Measurements from ENCODE around the gene SACM1L.
"Not testable (repeated sequence)": the region's sequence is repeated elsewhere in the genome, so short reads cannot be mapped to it uniquely, and the experiment has no call there.

The SACM1L gene

DNA sequence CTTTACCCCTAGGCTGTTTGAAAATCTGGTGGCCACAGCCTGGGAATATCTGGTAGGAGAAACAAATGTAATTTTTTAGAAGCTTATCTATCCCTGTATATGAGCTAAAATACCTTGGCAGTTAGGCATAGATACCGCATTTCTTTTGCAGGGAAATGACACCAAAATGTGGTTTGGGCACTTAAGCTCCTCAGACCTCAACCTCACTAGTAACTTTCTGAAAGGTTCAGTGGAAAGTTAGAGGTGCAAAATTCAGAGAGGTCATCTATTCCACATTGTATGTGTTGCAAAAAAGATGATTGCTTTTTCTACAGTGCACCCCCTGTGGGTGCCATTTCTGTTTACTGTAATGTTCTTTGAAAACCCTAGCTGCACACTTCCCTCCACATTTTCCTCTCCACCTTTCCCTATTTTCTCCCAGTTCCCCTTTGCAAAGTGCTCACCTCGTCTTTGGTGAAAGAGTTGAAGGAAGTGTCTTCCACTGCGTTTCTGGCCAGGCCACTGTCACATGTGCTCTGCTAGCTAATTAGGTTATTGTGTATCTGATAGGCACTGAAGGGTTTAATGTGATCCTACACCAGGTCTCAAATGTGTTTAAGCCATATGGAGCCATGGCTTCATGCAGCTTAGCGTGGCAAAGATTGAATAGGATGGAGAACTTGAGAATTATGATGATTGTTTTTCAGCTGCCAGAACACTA is 1.3 kb downstream of the SACM1L start:
- no peak for DNase-seq (ENCODE audit: extremely low read depth in 1 of 2, low read depth in 1 of 2)

DNA sequence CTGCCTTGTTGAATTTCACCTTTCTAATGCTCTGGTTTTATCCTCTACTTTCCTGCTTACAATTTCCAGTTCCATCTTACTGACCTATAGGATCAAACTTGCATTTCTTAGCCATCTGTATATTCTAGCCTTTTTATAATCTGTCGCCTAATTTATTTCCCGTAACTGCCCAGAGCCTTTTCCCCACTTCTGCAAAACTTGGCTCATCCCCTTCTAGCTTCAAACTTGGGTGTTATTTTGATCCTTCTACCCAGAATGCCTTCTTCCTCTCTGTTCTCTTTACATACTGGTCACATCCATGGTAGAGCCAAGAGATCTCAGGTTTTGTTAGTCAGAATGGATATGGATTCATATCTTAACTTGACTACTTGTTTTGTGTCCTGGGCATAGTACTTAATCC is 2.6 kb downstream of the SACM1L start:
- DNase-seq (ENCODE audit: extremely low read depth in 1 of 2, low read depth in 1 of 2) = no peak

DNA sequence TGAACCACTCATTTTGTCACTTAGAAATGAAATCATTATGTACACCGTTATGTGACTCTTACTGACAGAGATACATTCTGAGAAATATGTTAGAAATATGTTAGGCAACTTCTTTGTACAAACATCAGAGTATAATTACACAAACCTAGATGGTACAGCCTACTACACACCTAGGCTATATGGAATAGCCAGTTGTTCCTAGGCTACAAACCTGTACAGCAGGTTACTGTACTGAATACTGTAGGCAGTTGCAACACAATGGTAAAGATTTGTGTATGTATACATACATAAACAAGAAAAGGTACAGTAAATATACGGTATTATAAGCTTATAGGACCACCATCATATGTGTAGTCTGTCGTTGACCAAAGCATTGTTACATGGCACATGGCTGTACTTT is 3.7 kb downstream of the SACM1L start:
- no peak for DNase-seq (ENCODE audit: extremely low read depth in 1 of 2, low read depth in 1 of 2)

DNA sequence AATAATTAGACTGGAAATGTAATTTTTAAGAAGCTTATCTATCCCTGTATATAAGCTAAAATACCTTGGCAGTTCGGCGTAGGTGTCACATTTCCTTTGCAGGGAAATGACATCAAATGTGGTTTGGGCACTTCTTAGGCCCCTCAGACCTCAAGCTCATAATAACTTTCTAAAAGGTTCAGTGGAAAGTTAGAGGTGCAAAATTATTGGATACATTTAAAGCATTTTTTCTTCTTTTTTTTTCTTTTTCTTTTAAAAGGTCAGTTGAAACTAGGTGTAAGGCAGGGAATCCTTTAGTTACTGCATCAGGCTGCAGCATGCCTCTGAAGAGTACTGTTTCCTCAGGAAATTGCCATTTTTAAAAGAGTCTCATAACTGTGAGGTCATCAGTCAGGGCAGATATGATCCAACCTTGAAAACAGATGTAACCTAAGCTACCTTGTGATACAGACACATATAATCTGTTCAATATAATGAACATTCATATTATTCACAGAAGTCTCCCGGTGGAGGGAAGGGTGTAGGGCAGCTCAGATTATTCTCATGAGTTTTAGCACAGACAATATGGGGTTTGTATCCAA is 4.8 kb downstream of the SACM1L start:
- DNase-seq (ENCODE audit: extremely low read depth in 1 of 2, low read depth in 1 of 2) = no peak

DNA sequence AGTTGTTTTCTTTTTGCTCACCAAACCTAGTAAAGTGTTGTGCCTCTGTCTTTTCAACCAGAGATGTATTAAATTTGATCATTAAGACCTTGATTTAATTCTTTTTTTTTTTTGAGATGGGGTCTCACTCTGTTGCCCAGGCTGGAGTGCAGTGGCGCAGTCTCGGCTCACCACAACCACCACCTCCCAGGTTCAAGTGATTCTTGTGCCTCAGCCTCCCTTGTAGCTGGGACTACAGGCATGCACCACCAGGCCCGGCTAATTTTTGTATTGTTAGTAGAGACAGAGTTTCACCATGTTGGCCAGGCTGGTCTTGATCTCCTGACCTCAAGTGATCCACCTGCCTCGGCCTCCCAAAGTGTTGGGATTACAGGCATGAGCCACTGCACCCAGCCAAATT is 6.0 kb downstream of the SACM1L start:
- not testable (repeated sequence) for DNase-seq (ENCODE audit: extremely low read depth in 1 of 2, low read depth in 1 of 2)

DNA sequence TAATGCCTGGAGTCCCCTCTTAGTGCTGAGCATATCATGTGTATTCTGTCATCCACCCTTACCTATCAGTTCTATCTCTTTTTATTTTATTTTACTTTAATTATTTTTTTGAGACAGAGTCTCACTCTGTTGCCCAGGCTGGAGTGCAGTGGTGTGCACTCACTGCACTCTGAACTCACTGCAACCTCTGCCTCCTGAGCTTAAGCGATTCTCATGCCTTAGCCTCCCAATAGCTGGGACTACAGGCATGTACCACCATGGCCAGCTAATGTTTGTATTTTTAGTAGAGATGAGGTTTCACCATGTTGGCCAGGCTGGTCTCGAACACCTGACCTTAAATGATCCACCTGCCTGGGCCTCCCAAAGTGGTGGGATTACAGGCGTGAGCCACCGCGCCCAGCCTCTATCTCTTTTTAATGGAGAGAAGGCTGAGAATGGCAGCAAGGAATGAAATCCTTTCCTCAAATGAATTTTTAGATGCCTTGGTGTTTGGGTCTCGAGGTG is 11.4 kb downstream of the SACM1L start:
- DNase-seq (ENCODE audit: extremely low read depth in 1 of 2, low read depth in 1 of 2) = no peak

DNA sequence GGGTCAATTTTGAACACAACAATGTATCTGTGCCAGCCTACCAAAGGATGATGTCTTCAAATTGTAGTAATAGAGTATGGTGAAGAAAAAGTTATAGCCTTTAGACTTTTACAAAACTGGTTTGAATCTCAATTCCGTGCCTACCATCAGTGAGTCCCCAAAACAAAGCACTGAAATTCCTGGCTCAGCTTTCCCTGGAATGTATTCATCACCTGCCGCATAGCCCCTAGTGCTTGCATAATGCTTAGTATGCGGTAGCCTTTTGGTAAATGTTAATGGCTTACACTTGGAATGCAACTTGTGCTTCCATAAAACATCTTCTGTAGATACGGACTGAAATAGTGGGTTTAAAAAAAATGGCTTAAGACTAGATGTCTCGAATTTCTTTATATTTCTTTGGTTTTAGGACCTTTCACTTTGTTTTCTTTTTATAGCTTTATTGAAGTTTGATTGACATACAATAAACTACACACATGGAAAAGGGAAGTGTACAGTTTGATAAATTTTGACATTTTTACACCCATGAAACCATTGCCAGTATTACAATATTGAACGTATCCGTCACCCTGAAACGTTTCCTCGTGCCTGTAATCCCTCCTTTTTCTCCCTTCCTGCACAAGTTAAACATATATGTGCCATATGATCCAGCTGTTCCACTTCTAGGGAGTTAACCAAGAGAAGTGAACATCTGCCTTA is 12.1 kb downstream of the SACM1L start:
- DNase-seq (ENCODE audit: extremely low read depth in 1 of 2, low read depth in 1 of 2) = no peak

DNA sequence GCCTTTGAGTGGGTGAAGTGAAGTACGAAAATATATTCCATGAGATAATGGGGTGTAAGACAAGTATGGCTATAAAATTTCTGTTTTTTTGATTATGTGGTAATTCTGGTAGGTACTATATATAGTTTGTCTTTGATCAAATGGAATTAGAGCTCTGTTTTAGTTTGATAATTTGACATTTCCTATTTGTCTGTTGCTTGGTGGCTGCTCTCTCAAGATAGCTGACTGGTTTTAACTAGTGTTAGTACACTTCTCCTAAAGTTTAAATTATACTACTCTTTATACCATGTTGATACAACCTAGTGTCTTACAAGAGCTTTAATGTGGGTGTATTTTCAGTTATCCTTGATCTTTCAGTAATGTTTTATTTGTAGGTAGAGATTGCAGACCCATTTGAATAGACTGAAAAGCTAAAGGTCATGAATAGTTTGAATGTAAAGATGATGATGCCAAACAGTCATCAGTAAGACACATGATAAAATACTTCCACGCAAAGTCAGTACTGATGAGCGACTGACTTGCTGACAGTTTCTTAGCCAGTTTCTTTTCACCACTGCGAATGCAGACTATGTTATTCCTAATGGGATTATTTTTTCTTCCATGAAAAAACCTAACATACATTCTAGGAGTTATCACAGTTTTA is 15.2 kb downstream of the SACM1L start:
- DNase-seq (ENCODE audit: extremely low read depth in 1 of 2, low read depth in 1 of 2) = no peak

DNA sequence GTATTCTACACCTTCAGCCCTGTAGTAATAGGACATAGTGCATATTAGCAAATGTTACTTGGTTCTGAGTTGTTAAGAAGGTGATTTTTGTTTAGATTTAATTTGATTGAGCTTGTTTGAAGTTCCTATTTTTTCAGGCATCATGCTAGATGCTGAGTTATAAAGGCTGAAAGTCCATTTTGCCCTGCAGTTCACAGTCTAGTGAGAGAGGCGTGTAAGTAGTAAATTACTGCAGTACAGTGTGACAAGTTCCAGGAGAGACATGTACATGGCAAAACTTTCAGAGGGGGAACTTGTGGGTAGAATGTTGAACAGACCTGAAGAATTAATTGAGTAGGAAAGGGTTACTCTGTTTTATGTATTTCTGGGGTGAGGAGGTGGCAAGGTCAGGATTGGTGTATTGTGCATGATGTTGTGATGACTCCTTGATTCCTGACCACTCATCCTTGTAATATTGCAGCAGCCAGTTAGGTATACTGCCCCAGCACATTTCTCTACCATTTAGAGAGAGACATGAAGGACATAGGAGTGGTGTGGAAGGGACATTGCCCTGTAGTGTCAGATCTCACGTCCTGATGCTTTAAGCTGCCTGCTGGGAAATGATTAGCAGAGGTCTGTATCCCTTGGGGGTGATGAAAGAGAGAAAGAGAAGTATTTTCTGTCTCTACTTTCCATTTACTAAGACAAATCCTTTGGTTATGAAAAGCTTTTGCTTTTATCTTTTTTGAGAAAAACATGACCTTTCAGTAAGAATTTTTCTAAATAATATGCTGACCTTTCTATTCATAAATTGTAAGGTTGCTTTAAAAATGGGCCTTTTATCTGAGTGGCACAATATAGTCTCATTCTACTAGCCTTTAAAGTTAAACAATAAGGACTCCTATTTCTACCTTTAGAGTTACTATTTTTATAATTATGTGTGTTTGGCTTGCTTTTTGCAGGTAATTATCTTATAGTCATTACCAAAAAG is 16.9 kb downstream of the SACM1L start:
- DNase-seq (ENCODE audit: extremely low read depth in 1 of 2, low read depth in 1 of 2) = no peak

DNA sequence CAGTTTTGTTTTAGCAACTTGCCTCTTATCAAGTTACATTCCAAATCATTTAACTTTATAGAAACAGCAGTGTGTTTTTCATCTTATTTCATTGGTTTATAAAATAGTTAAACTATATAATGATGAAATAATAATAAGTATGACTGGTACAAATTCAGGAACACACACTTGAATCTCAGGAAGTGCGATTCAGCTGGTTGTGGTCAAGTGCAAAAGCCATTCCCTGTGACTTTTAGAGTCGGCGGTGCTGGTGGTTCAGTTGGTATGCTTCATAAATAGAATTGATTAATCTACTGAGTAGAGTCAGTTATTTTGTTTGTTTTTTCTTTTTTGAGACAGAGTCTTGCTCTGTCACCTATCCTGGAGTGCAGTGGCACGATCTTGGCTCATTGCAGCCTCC is 22.7 kb downstream of the SACM1L start:
- no peak for DNase-seq (ENCODE audit: extremely low read depth in 1 of 2, low read depth in 1 of 2)

DNA sequence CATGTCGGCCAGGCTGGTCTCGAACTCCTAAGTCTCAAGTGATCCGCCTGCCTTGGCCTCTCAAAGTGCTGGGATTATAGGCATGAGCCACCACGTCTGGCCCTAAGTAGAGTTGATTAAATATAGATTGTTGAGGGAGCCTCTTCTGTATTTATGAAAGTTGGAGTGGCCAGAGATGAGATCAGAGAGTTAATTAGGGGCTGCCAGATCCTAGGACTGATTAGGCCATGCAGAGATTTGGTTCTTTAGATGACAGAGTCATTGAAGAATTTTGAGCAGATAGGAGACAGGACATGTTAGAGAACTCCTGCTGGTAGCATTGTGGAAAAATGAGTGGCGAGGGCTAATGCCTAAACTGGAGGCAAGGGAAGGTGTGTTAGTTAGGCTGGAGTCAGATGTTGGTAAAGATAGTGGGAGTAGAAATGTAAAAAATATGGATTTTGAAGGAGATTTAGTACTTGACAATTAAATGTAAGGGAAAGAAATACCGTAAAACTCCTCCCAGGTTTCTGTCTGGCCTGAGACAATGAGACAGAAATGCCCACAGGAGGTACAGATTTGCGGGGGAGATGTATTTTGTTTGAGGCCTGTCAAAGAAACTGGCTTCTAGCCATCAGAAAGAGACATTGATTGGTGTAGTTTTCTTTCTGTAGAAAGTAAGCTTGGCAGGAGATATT is 23.4 kb downstream of the SACM1L start:
- DNase-seq (ENCODE audit: extremely low read depth in 1 of 2, low read depth in 1 of 2) = no peak

DNA sequence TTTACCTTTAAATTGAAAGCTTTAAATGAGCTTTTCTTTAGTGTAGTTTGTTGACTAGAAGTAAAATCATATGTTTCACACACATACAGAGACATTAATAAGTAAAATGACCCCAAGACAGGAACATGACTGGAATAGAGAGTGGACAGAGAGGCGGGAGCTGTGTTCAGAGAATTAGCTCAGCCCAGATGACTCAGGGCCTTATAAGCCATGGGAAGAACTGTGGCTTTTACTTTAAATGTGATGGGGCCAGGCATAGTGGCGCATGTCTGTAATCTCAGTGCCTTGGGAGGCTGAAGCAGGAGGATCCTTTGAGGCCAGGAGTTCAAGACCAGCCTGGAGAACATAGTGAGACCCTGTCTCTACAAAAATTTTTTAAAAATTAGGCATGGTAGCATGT is 26.7 kb downstream of the SACM1L start:
- no peak for DNase-seq (ENCODE audit: extremely low read depth in 1 of 2, low read depth in 1 of 2)

DNA sequence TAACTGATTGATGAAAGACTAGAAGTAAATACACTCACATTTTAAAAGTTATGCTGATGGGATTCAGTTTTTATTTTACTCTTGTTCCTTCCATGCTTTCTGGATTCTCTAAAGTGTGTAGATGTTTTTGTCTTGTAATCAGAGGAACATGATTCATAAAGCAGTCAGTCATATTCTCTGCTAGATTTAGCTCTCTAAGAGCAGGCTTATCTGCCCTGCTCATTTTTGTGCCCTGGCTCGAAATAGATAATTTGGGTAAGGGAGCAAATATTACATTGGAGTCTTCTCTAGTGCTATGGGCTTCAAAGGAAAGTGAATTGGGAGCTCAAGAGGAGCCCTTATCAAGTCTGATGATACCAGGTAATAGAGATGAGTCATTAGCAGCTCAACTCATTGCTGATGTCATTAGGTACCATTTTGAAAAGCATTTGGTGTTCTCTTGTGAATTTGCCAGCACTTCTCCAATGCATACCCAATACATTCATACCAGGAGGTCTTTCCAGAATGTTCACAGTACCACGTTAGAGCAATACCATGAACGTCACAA is 27.7 kb downstream of the SACM1L start:
- no peak for DNase-seq (ENCODE audit: extremely low read depth in 1 of 2, low read depth in 1 of 2)

DNA sequence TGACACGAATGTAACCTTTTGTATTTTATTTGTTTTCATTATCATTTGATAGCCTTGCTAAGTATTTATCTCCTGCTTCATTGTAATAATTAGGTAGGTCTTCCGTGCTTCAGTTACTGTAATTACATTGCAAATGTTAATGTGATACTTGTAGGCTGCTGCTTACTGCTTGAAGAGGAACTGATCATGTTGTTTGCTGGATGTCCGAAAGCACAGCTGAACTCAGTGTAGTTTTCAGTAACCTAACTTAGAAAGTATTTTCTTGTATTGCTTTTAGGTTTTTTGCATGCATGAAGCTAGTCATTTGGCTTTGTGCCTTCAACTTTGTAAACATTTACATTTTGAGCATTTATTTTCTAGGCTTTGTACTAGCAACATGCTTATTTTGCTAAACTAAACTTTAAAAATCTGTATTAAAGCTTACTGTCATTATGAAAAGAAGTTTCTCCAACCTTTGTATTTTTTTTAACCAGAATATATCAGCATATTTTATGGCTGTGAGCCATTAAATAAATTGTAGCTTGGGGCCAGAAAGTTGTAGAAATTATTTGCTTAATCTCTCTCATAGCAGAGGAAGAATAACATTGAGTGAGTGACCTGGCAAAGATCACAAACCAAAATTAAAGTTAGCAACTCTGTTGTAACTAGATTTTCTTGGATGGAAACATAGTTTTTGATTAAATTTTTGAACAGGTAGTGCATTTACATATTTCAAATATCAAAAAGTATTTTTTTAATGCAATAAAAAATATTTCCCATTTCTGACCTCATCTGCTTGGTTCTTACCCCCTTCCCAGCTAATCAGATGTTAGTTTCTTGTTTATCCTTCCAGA is 30.7 kb downstream of the SACM1L start:
- DNase-seq (ENCODE audit: extremely low read depth in 1 of 2, low read depth in 1 of 2) = no peak

DNA sequence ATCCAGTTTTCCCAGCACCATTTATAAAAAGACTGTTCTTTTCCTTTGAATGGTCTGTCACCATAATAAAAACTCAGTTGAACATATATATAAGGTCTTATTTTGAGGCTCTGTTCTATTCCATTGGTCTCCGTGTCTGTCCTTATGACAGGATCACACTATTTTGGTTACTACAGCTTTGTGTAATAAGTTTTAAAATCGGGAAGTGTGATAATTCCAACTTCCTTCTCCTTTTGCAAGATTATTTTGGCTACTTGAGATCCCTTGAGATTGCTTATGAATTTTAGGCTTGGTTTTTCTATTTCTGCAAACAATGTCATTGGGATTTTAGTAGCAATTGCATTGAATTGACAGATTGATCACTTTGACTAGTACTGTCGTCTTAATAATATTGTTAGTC is 35.7 kb downstream of the SACM1L start:
- DNase-seq (ENCODE audit: extremely low read depth in 1 of 2, low read depth in 1 of 2) = no peak

DNA sequence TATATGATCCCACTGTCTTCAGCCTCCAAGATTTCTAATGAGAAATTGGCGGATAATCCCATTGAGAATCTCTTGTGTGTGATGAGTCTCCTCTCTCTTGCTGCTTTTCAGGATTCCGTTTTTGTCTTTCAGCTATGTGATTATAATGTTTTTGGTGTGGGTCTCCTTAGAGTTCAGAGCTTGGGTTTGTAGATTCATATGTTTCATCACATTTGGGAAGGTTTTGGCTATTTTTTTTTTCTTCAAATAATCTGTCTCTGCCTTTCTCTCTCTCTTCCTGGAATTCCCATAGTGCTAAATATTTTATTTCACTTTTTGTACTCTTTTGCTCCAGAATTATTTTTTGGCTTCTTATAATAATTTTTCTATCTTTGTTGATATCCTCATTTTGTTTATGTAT is 40.4 kb downstream of the SACM1L start:
- DNase-seq (ENCODE audit: extremely low read depth in 1 of 2, low read depth in 1 of 2) = no peak

DNA sequence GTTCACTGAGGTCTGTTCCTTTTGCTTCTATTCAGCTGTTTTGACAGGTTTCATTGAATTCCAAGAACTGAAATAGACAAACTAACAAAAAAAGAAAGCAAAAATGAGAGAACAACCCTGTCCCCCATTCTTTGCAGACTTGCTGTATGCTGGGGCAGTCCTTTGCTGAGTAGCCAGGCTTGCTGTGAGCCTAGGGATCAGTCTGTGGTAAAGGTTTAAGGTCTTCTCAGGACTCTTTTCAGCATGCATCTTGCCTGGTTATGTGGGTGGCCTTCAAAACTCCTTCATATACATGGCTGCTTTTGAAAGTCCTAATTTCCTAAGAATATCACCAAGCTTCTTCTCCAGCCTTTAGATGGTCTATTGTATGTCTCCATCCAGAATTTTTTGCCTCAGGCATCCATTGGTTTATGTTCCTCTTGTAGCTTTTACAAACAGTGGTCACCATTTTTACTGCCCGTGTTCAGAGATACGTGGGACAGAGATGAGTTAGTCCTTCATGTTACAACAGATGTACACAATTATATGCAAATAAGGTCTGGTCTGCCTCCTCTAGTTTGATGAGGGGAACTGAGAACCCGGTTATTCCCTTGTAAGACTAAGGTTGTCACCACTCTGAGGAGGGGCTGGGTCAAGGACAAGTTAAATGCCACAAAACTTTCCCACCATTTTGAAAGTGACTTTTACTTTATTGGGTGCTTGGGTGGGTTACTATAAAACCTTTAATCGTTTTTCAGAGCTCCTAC is 41.4 kb downstream of the SACM1L start:
- DNase-seq (ENCODE audit: extremely low read depth in 1 of 2, low read depth in 1 of 2) = no peak

DNA sequence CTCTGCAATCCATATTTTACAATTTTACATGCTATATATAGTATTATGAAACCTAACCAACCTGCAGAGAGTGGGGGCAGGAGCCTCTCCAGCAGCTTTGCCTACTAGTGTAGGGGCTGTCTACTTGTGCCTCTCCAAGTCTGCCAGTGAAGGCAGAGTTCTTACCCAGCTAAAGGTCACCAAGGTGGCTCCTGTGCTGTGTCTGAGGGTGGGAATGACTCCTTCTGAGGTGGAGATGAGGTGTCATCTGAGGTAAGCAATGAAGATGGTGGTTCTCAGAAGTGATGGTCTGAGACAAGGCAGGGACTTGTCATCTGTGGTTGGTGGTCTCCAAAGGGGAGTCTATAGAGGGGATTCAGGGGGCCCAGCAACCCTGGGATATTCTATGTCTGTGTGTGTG is 47.5 kb downstream of the SACM1L start:
- DNase-seq (ENCODE audit: extremely low read depth in 1 of 2, low read depth in 1 of 2) = peak in 1 of 2 donors; percentile 15

All from stimulated activated CD8-positive, alpha-beta memory T cell treated with anti-CD3 and anti-CD28 coated beads, Interleukin-7, amount 100 ng/mL, for 48 hours (primary cell).